A549 (cell line): Measurements from ENCODE around the gene KCNK3. TPM values are rescaled to one million over a fixed set of nuclear protein-coding genes. Genes with fewer than 3 reads are reported as not detected.

Source experiments
- ATAC-seq, 2 experiments: fragments of 200-7000 bp in 1 of 2; fragments of >200 bp in 1 of 2; cut with Nextera tagmentation in 1 of 2; cut with Tn5 transposase in 1 of 2; 3 replicates each; pipeline versions ENCODE4 v1.8.0 to v1.9.1; 2018 to 2020; ENCODE audit warnings: mild to moderate bottlenecking in 1 of 2, moderate library complexity in 1 of 2
- CTCF ChIA-PET: fragments of 300-600 bp; sonication (Branson Sonifier 250); formaldehyde crosslinking; extraction: SDS; loops from one replicate; lab custom pipeline; 2021; ENCODE audit warnings: antibody characterized with exemption, inconsistent platforms; lab: Yijun Ruan, JAX
- POLR2A ChIA-PET: fragments of 350-600 bp; formaldehyde crosslinking; extraction: SDS; loops from one replicate; lab custom pipeline; 2021; ENCODE audit warnings: antibody characterized with exemption, inconsistent platforms; lab: Yijun Ruan, JAX
- DNase-seq, 2 experiments: peaks; one replicate each; pipeline versions ENCODE4 v3.0.0 to v3.0.0-alpha.2; 2011 to 2016; ENCODE audit warnings: low read depth in 1 of 2, low spot score in 1 of 2
- FAIRE-seq: peaks from 2 replicates; lab custom pipeline; 2011; peaks lifted over from hg19 to GRCh38; lab: Jason Lieb, UNC
- H3K27ac ChIP-seq, 2 experiments: fragments of >200 bp; sonication (Bioruptor Twin); formaldehyde crosslinking; 3 replicates each; pipeline ENCODE4 v1.5.1; 2016 to 2017
- H3K4me1 ChIP-seq: fragments of >200 bp; sonication (Bioruptor Twin); formaldehyde crosslinking; 3 replicates; pipeline ENCODE4 v1.6.1; 2016
- H3K4me2 ChIP-seq: fragments of >200 bp; sonication (Bioruptor Twin); formaldehyde crosslinking; 3 replicates; pipeline ENCODE4 v1.6.1; 2016
- H3K4me3 ChIP-seq: fragments of >200 bp; sonication (Bioruptor Twin); formaldehyde crosslinking; 3 replicates; pipeline ENCODE4 v1.5.1; 2016
- H3K9me3 ChIP-seq: fragments of >200 bp; sonication (Bioruptor Twin); formaldehyde crosslinking; 3 replicates; pipeline ENCODE4 v1.6.1; 2016
- EP300 ChIP-seq, 2 experiments: fragments of >200 bp; sonication (Bioruptor Twin); formaldehyde crosslinking; IDR thresholded peaks; 2 replicates in 1 of 2; 3 replicates in 1 of 2; pipeline ENCODE4 v1.6.1; 2016 to 2017
- JUN ChIP-seq, 2 experiments: fragments of >200 bp; sonication (Bioruptor Twin); formaldehyde crosslinking; IDR thresholded peaks; 2 replicates in 1 of 2; 3 replicates in 1 of 2; pipeline ENCODE4 v1.6.1; 2016 to 2017
- MAFK ChIP-seq: fragments of 450-650 bp; IDR thresholded peaks from 2 replicates; pipeline ENCODE4 v1.6.1; 2014; ENCODE audit not compliant: partially characterized antibody
- NR3C1 ChIP-seq: fragments of >200 bp; sonication (Bioruptor Twin); formaldehyde crosslinking; IDR thresholded peaks from 3 replicates; pipeline ENCODE4 v1.6.1; 2017
- POLR2AphosphoS2 ChIP-seq: conservative IDR thresholded peaks from 2 replicates; pipeline ENCODE4 v1.6.1; 2012; ENCODE audit warnings: low read length, improper control_type of control experiment, inconsistent platforms
- RCOR1 ChIP-seq: fragments of 150-350 bp; IDR thresholded peaks from 2 replicates; pipeline ENCODE4 v1.6.1; 2014; ENCODE audit warnings: antibody characterized with exemption, low read length, low read depth
- RFX5 ChIP-seq: fragments of 450-650 bp; IDR thresholded peaks from 2 replicates; pipeline ENCODE4 v1.7.1; 2014; ENCODE audit warnings: antibody characterized with exemption, mild to moderate bottlenecking, moderate library complexity
- SREBF2 ChIP-seq: fragments of 450-650 bp; IDR thresholded peaks from 2 replicates; pipeline ENCODE4 v1.6.1; 2014; ENCODE audit warnings: mild to moderate bottlenecking, moderate library complexity
- TFCP2L1 ChIP-seq: fragments of 250-450 bp; sonication (Bioruptor Pico); IDR thresholded peaks from 2 replicates; pipeline ENCODE4 v1.5.0; 2021; ENCODE audit warnings: mild to moderate bottlenecking
- ZSCAN20 ChIP-seq: fragments of 250-450 bp; sonication (Bioruptor Pico); IDR thresholded peaks from 2 replicates; pipeline ENCODE4 v1.8.0; 2022; ENCODE audit warnings: mild to moderate bottlenecking, moderate library complexity
- WGBS: methylation state at CpG from one replicate; pipeline ENCODE4 v1.1.6; 2017; ENCODE audit errors: missing lambda C conversion rate; 5-methylcytosine and 5-hydroxymethylcytosine counted together
- polyA plus RNA-seq, 4 experiments: library from polyadenylated mRNA; depleted of rRNA in 3 of 4; stranded (reverse); fragments of >200 nt; fragmentation: RNase III in 1 of 4; extraction: RNeasy Plus Mini Kit Qiagen cat#74134 plus additional on column Dnase treatment in 1 of 4; gene quantifications; 2 replicates in 3 of 4; 3 replicates in 1 of 4; pipeline ENCODE4 v1.2.3, GENCODE V29; 2011 to 2017
- TF ChIP-seq, protein P1 (sequence below): fragments of 200-600 bp; sonication (generic); IDR thresholded peaks from 2 replicates; pipeline ENCODE4 v1.6.1; 2016; ENCODE audit warnings: antibody characterized with exemption, mild to moderate bottlenecking, moderate library complexity
- TF ChIP-seq, protein P2 (sequence below): fragments of >200 bp; sonication (Bioruptor Twin); formaldehyde crosslinking; IDR thresholded peaks from 2 replicates; pipeline ENCODE4 v1.6.1; 2016
- TF ChIP-seq, protein P3 (sequence below): IDR thresholded peaks from 2 replicates; pipeline ENCODE4 v1.6.1; 2012
- TF ChIP-seq, protein P4 (sequence below): fragments of >200 bp; sonication (Bioruptor Twin); formaldehyde crosslinking; IDR thresholded peaks from 3 replicates; pipeline ENCODE4 v1.6.1; 2016
- TF ChIP-seq, protein P5 (sequence below): fragments of 250-450 bp; sonication (Bioruptor Pico); IDR thresholded peaks from 2 replicates; pipeline ENCODE4 v1.5.0; 2020; ENCODE audit warnings: low read depth, mild to moderate bottlenecking, moderate library complexity
- TF ChIP-seq, protein P6 (sequence below): IDR thresholded peaks from 2 replicates; pipeline ENCODE4 v1.6.1; 2012; ENCODE audit warnings: low read depth, borderline replicate concordance
- TF ChIP-seq, protein P7 (sequence below): fragments of 250-450 bp; sonication (Bioruptor Pico); IDR thresholded peaks from 2 replicates; pipeline ENCODE4 v1.5.0; 2021; ENCODE audit warnings: mild to moderate bottlenecking, moderate library complexity, borderline replicate concordance
- TF ChIP-seq, protein P8 (sequence below): fragments of >200 bp; sonication (Bioruptor Twin); formaldehyde crosslinking; IDR thresholded peaks from 3 replicates; pipeline ENCODE4 v1.5.1; 2016

KCNK3 gene
- polyA plus RNA-seq, 2 of the 4 experiments (the other 2 are of a cell fraction), result 2.4 to 2.8 TPM

DNA sequence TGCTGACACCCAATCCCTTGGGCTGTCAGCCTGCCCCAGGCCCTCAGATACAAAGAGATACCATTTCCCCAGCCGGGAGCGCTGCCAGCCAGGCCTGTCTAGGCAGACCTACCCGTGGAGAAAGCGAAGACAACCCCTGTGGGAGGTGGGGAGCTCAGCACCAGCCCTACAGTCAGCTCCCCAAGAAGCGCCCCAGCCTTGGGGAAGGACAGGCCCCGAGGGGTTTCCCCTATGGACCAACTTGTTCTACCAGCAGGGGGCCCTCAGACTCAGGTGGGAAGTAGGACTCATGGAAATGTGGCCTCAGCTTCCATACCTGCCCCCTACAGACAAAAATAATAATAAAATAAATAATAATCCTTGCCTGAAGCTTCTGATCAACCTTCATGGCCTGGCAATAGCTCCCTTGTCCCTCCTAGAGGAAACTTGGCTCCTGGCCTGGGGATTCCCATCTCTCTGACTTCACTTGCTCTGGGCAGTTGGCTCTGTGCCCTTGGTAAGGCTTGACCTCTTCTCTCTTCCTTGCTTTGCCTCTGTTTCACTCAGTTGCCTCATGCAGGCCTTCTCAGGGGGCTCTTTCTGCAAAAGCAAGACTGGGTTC, 78.6 kb downstream of the KCNK3 start (continued):
- TF ChIP-seq, protein P1, sequence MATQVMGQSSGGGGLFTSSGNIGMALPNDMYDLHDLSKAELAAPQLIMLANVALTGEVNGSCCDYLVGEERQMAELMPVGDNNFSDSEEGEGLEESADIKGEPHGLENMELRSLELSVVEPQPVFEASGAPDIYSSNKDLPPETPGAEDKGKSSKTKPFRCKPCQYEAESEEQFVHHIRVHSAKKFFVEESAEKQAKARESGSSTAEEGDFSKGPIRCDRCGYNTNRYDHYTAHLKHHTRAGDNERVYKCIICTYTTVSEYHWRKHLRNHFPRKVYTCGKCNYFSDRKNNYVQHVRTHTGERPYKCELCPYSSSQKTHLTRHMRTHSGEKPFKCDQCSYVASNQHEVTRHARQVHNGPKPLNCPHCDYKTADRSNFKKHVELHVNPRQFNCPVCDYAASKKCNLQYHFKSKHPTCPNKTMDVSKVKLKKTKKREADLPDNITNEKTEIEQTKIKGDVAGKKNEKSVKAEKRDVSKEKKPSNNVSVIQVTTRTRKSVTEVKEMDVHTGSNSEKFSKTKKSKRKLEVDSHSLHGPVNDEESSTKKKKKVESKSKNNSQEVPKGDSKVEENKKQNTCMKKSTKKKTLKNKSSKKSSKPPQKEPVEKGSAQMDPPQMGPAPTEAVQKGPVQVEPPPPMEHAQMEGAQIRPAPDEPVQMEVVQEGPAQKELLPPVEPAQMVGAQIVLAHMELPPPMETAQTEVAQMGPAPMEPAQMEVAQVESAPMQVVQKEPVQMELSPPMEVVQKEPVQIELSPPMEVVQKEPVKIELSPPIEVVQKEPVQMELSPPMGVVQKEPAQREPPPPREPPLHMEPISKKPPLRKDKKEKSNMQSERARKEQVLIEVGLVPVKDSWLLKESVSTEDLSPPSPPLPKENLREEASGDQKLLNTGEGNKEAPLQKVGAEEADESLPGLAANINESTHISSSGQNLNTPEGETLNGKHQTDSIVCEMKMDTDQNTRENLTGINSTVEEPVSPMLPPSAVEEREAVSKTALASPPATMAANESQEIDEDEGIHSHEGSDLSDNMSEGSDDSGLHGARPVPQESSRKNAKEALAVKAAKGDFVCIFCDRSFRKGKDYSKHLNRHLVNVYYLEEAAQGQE, result no peak

DNA sequence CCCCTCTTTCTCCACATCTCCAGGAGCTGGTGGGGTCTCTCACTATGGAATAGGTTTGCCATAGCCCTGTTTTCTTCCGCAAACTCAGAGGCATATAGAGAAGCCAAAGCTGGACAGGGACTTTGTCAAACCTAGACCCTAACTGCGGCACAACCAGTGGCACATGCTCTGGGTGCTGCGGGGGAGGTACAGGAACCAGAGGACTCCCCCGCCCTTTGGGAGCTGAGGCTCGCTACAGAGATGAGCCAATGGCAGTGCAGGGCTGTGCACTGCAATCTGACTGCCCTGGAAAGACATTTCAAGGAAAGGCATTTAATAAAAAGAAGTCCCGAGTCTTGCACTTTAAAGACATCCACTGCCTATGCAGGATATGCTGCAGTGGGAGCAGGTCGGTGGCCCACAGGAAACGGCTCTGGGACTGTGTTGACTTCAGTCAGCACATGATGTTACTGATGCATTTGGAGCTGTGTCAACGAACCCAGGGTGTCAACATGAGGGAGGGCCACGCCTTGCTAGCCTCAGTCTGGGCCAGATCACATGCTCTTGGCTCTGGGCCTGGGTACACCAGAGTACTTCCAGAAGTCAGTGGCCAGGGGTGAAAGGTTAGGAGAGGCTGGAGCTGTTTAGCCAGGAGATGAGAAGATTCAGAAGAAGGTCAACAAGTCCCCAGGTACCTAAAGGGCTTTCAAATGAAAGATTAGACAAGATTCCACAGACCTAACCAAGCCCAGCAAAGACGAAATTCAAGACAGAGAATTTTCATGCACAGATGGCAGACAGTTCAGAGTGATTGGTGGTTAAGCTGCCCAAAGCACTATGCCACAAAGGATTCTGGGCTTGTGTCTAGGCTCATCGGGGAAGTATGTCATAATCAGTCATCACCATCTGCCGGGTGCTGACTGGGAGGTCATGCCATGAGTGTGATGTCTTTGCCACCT, 79.8 kb downstream of the KCNK3 start:
- peak overlapping the region; percentile 85 to 95 for H3K27ac ChIP-seq
- TF ChIP-seq POLR2AphosphoS2 (no peak), TFCP2L1 (CRISPR knock-in tag) (no peak), SREBF2 (no peak), MAFK (no peak), JUN (IDR thresholded peaks at IDR 0.05) (peak in 1 of 2 experiments; percentile 55; a peak in 2 of 5 replicates), EP300 (IDR thresholded peaks at IDR 0.05) (peak; percentile 23 to 39; a peak in 2 of 5 replicates), NR3C1 (no peak), RCOR1 (no peak), RFX5 (no peak), ZSCAN20 (CRISPR knock-in tag) (no peak)
- TF ChIP-seq, protein P2, sequence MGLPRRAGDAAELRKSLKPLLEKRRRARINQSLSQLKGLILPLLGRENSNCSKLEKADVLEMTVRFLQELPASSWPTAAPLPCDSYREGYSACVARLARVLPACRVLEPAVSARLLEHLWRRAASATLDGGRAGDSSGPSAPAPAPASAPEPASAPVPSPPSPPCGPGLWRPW, result no peak
- TF ChIP-seq, protein P3, sequence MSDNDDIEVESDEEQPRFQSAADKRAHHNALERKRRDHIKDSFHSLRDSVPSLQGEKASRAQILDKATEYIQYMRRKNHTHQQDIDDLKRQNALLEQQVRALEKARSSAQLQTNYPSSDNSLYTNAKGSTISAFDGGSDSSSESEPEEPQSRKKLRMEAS, result peak; percentile 81
- TF ChIP-seq, protein P4, sequence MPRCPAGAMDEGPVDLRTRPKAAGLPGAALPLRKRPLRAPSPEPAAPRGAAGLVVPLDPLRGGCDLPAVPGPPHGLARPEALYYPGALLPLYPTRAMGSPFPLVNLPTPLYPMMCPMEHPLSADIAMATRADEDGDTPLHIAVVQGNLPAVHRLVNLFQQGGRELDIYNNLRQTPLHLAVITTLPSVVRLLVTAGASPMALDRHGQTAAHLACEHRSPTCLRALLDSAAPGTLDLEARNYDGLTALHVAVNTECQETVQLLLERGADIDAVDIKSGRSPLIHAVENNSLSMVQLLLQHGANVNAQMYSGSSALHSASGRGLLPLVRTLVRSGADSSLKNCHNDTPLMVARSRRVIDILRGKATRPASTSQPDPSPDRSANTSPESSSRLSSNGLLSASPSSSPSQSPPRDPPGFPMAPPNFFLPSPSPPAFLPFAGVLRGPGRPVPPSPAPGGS, result no peak
- TF ChIP-seq, protein P5, sequence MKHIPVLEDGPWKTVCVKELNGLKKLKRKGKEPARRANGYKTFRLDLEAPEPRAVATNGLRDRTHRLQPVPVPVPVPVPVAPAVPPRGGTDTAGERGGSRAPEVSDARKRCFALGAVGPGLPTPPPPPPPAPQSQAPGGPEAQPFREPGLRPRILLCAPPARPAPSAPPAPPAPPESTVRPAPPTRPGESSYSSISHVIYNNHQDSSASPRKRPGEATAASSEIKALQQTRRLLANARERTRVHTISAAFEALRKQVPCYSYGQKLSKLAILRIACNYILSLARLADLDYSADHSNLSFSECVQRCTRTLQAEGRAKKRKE (CRISPR knock-in tag), result no peak
- TF ChIP-seq, protein P6, sequence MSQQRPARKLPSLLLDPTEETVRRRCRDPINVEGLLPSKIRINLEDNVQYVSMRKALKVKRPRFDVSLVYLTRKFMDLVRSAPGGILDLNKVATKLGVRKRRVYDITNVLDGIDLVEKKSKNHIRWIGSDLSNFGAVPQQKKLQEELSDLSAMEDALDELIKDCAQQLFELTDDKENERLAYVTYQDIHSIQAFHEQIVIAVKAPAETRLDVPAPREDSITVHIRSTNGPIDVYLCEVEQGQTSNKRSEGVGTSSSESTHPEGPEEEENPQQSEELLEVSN, result no peak
- TF ChIP-seq, protein P7, sequence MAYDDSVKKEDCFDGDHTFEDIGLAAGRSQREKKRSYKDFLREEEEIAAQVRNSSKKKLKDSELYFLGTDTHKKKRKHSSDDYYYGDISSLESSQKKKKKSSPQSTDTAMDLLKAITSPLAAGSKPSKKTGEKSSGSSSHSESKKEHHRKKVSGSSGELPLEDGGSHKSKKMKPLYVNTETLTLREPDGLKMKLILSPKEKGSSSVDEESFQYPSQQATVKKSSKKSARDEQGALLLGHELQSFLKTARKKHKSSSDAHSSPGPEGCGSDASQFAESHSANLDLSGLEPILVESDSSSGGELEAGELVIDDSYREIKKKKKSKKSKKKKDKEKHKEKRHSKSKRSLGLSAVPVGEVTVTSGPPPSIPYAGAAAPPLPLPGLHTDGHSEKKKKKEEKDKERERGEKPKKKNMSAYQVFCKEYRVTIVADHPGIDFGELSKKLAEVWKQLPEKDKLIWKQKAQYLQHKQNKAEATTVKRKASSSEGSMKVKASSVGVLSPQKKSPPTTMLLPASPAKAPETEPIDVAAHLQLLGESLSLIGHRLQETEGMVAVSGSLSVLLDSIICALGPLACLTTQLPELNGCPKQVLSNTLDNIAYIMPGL, result no peak
- TF ChIP-seq, protein P8, sequence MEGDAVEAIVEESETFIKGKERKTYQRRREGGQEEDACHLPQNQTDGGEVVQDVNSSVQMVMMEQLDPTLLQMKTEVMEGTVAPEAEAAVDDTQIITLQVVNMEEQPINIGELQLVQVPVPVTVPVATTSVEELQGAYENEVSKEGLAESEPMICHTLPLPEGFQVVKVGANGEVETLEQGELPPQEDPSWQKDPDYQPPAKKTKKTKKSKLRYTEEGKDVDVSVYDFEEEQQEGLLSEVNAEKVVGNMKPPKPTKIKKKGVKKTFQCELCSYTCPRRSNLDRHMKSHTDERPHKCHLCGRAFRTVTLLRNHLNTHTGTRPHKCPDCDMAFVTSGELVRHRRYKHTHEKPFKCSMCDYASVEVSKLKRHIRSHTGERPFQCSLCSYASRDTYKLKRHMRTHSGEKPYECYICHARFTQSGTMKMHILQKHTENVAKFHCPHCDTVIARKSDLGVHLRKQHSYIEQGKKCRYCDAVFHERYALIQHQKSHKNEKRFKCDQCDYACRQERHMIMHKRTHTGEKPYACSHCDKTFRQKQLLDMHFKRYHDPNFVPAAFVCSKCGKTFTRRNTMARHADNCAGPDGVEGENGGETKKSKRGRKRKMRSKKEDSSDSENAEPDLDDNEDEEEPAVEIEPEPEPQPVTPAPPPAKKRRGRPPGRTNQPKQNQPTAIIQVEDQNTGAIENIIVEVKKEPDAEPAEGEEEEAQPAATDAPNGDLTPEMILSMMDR, result no peak
- FAIRE-seq, result no peak

More for the DNA sequence above, 79.8 kb downstream of the KCNK3 start:
- no peaks in the 10 kb centered on the region for H3K9me3 ChIP-seq
- POLR2A ChIA-PET, result interaction anchor here (0.7 kb wide), 1 partner anchor 18 kb away, joined by 4 read pairs; no protein-coding TSS in a partner anchor
- ATAC-seq, result peak; percentile 36 to 42; a peak in 5 of 6 replicates
- CTCF ChIA-PET, result interaction anchor here (0.5 to 3.4 kb wide), 7 partner anchors 9 to 545 kb away, joined by 3 to 16 read pairs (median 3); partner anchors contain the start of gene CENPA
- H3K4me1 ChIP-seq, result peaks cover 65% of the 10 kb centered on the region
- WGBS, result 46% methylated on average over 13 of the region's 13 CpGs
- H3K4me2 ChIP-seq, result peak overlapping the region; percentile 65
- DNase-seq, result peak in 1 of 2 experiments; percentile 77
- H3K4me3 ChIP-seq, result peak overlapping the region; percentile 4; the same call in 1 of the 3 replicates
